Hair follicular keratinocyte (primary cell): ENCODE measurements around the gene SIGLEC5. TPM values are rescaled to one million over a fixed set of nuclear protein-coding genes. Genes with fewer than 3 reads are reported as not detected.

Experiments
- total RNA-seq: library from RNA; depleted of rRNA; stranded (reverse); fragments of >200 nt; gene quantifications from 2 replicates; pipeline ENCODE4 v1.2.3, GENCODE V29; 2015

SIGLEC5 gene
- not detected in 2 replicates for total RNA-seq

DNA sequence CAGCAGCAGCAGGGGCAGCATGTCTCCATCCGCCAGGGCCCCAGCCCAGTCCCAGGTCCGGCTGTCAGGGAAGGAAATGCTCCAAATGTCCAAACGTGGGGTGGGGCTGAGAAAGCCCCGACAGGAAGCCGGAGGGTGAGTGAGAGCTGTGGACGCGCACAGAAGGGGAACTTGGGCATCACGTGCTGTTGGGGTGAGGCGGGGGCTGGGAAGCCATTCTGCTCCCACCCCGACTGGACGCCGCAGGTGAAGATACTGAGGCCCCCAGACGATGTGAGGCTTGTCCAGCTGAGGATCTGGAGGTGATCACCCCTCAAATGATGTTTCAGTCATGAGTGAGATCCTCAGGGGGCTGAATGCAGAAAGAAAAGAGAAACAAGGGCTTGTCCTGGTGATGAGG, at the start of gene SIGLEC5:
TSS of gene SIGLEC5 (minus strand) at position 87 of the 400 bp plus-strand sequence. CDS start at position 21, 66 bp downstream.

GRCh38 chr19:51646730-51647129, 16.5 kb upstream of the SIGLEC5 start, which contains the start of gene SIGLEC14:
Gene SIGLEC14 (minus strand): TSS chr19:51646825. CDS start chr19:51646759, 66 bp downstream.

GRCh38 chr19:51570962-51571575, 59.1 kb downstream of the SIGLEC5 start, which contains the start of gene ZNF175:
Gene ZNF175 (plus strand): TSS chr19:51571283. CDS start chr19:51573330, 2,047 bp downstream.

Other genes with a start within 250 kb of the SIGLEC5 start
- not detected in 2 replicates for gene LIM2, start 242.4 kb downstream of the SIGLEC5 start, total RNA-seq
- gene C19orf84, start 239.8 kb downstream of the SIGLEC5 start, total RNA-seq, result not detected in 2 replicates
- gene SIGLEC10, start 212.8 kb downstream of the SIGLEC5 start, total RNA-seq, result not detected in 2 replicates
- gene SIGLEC8, start 171.9 kb downstream of the SIGLEC5 start, total RNA-seq, result not detected in 2 replicates
- not detected in 2 replicates for gene CEACAM18, start 151.9 kb downstream of the SIGLEC5 start, total RNA-seq
- not detected in 2 replicates for gene SIGLEC12, start 128.6 kb downstream of the SIGLEC5 start, total RNA-seq
- gene SIGLEC6, start 98.7 kb downstream of the SIGLEC5 start, total RNA-seq, result not detected in 2 replicates
- 2.4 and 4.8 TPM in 2 replicates for gene ZNF175, start 59.1 kb downstream of the SIGLEC5 start, total RNA-seq
- gene SIGLEC14, start 16.4 kb upstream of the SIGLEC5 start, total RNA-seq, result not detected in 2 replicates
- gene SPACA6, start 62.9 kb upstream of the SIGLEC5 start, total RNA-seq, result 5.8 and 6.0 TPM in 2 replicates
- 0.11 TPM in 1 of 2 replicates, not detected in the other for gene HAS1, start 93.6 kb upstream of the SIGLEC5 start, total RNA-seq
- not detected in 2 replicates for gene FPR1, start 121.5 kb upstream of the SIGLEC5 start, total RNA-seq
- not detected in 2 replicates for gene FPR2, start 130.8 kb upstream of the SIGLEC5 start, total RNA-seq
- not detected in 2 replicates for gene FPR3, start 164.8 kb upstream of the SIGLEC5 start, total RNA-seq